Activated CD8-positive, alpha-beta T cell treated with anti-CD3 and anti-CD28 coated beads for 36 hours (primary cell): ENCODE results near the gene TMEM19. TPM values are rescaled to one million over a fixed set of nuclear protein-coding genes. Genes with fewer than 3 reads are reported as not detected.

Experiments
- ATAC-seq: fragments of 200-7000 bp; cut with Tn5 transposase; one replicate; pipeline ENCODE4 v1.10.0; 2021; ENCODE audit warnings: mild to moderate bottlenecking, moderate library complexity
- CTCF ChIA-PET: fragments of 350-600 bp; sonication (Branson Sonifier 250); formaldehyde crosslinking; loops from one replicate; lab custom pipeline; 2021; ENCODE audit warnings: antibody characterized with exemption; lab: Charles Lee
- POLR2A ChIA-PET: fragments of 350-600 bp; sonication (Branson Sonifier 250); formaldehyde crosslinking; loops from one replicate; lab custom pipeline; 2021; ENCODE audit warnings: antibody characterized with exemption; lab: Charles Lee
- DNase-seq: peaks from one replicate; pipeline ENCODE4 v3.0.0-alpha.2; 2020
- H3K27ac Mint-ChIP-seq: one replicate; pipeline ENCODE4 v1.8.0; 2021; ENCODE audit warnings: mild to moderate bottlenecking, mixed read lengths
- H3K27me3 Mint-ChIP-seq: one replicate; pipeline ENCODE4 v1.8.0; 2021; ENCODE audit warnings: mixed read lengths
- H3K36me3 Mint-ChIP-seq: one replicate; pipeline ENCODE4 v1.8.0; 2021; ENCODE audit warnings: low read depth, mixed read lengths
- H3K4me1 Mint-ChIP-seq: one replicate; pipeline ENCODE4 v1.8.0; 2021; ENCODE audit warnings: low read depth, mixed read lengths
- H3K4me3 Mint-ChIP-seq: one replicate; pipeline ENCODE4 v1.8.0; 2021; ENCODE audit warnings: mild to moderate bottlenecking, moderate library complexity, mixed read lengths
- H3K9me3 Mint-ChIP-seq: one replicate; pipeline ENCODE4 v1.8.0; 2021; ENCODE audit warnings: mixed read lengths
- intact Hi-C: fragments of 100-400 bp; cut with micrococcal nuclease; formaldehyde crosslinking; loops from one replicate; pipeline ENCODE4 v1.10.0; 2022
- total RNA-seq, 2 experiments: library from RNA; stranded (reverse); gene quantifications; one replicate each; pipeline ENCODE4 v1.2.3, GENCODE V29; 2021
- TF ChIP-seq, protein P1 (sequence below): fragments of 200-600 bp; IDR thresholded peaks from one replicate; pipeline ENCODE4 v1.8.0; 2022; ENCODE audit warnings: antibody characterized with exemption, mild to moderate bottlenecking

TMEM19 gene
- total RNA-seq, 2 experiments from 2014 or later, result 14.2 to 16.5 TPM

- POLR2A ChIA-PET, result no interaction called here
- H3K27ac Mint-ChIP-seq, result no peak overlapping the region
- DNase-seq (no peak), ATAC-seq (no peak)
- H3K4me1 Mint-ChIP-seq, result peaks cover 25% of the 10 kb centered on the region
- intact Hi-C loops, result no loop called here
- no peak overlapping the region for H3K4me3 Mint-ChIP-seq
- H3K27me3 Mint-ChIP-seq, result no peaks in the 10 kb centered on the region
- TF ChIP-seq, protein P1, sequence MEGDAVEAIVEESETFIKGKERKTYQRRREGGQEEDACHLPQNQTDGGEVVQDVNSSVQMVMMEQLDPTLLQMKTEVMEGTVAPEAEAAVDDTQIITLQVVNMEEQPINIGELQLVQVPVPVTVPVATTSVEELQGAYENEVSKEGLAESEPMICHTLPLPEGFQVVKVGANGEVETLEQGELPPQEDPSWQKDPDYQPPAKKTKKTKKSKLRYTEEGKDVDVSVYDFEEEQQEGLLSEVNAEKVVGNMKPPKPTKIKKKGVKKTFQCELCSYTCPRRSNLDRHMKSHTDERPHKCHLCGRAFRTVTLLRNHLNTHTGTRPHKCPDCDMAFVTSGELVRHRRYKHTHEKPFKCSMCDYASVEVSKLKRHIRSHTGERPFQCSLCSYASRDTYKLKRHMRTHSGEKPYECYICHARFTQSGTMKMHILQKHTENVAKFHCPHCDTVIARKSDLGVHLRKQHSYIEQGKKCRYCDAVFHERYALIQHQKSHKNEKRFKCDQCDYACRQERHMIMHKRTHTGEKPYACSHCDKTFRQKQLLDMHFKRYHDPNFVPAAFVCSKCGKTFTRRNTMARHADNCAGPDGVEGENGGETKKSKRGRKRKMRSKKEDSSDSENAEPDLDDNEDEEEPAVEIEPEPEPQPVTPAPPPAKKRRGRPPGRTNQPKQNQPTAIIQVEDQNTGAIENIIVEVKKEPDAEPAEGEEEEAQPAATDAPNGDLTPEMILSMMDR, result no peak
- no peaks in the 10 kb centered on the region for H3K9me3 Mint-ChIP-seq
- CTCF ChIA-PET, result interaction anchor here (5.1 kb wide), 1 partner anchor 12 kb away, joined by 16 read pairs; no protein-coding TSS in a partner anchor
- peaks cover 37% of the 10 kb centered on the region for H3K36me3 Mint-ChIP-seq
These were observed 37.3 kb upstream of the TMEM19 start for GRCh38 chr12:71648537-71648936.

GRCh38 chr12:71649401-71649800 is 36.5 kb upstream of the TMEM19 start:
- POLR2A ChIA-PET, result interaction anchor here (1.0 kb wide), 1 partner anchor 14 kb away, joined by 4 read pairs; no protein-coding TSS in a partner anchor
- ATAC-seq (no peak), DNase-seq (no peak)
- TF ChIP-seq, protein P1, result no peak
- H3K4me1 Mint-ChIP-seq, result peaks cover 22% of the 10 kb centered on the region
- H3K4me3 Mint-ChIP-seq, result no peak overlapping the region
- intact Hi-C loops, result no loop called here
- H3K9me3 Mint-ChIP-seq, result peaks cover under 1% of the 10 kb centered on the region
- H3K27me3 Mint-ChIP-seq, result no peaks in the 10 kb centered on the region
- CTCF ChIA-PET, result interaction anchor here (5.1 kb wide), 1 partner anchor 13 kb away, joined by 16 read pairs; no protein-coding TSS in a partner anchor
- H3K36me3 Mint-ChIP-seq, result peaks cover 29% of the 10 kb centered on the region
- no peak overlapping the region for H3K27ac Mint-ChIP-seq

DNA sequence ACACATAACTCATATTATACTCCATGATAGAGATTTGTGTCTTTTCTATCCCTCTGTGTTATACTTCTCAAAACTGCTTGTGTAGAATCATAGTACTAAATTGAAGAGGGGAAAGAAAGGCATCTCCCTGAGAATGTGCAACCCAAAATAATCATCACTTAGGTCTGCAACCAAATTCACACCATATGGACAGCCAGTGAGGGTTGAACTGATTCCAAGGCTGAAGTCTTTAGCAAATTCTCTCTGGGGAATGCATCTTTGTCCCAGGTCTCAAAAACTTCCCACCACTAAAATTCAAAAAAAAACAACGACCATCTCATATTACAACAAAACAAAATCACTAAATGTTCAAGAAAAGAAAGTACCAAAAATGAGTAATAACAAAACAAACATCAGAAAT is 33.2 kb upstream of the TMEM19 start:
- DNase-seq, result no peak
- POLR2A ChIA-PET, result interaction anchor here (0.9 to 1.0 kb wide), 2 partner anchors 10 to 32 kb away, joined by 3 to 7 read pairs; partner anchors contain the start of gene ZFC3H1
- ATAC-seq, result no peak
- CTCF ChIA-PET, result no interaction called here
- no peak overlapping the region for H3K27ac Mint-ChIP-seq
- H3K36me3 Mint-ChIP-seq, result peaks cover 23% of the 10 kb centered on the region
- H3K9me3 Mint-ChIP-seq, result peaks cover 2% of the 10 kb centered on the region
- intact Hi-C loops, result no loop called here
- TF ChIP-seq, protein P1, result no peak
- H3K4me3 Mint-ChIP-seq, result no peak overlapping the region
- H3K4me1 Mint-ChIP-seq, result peaks cover 38% of the 10 kb centered on the region
- H3K27me3 Mint-ChIP-seq, result no peaks in the 10 kb centered on the region

- Mint-ChIP-seq H3K4me3 (no peak overlapping the region), H3K27me3 (no peaks in the 10 kb centered on the region), H3K4me1 (peaks cover 38% of the 10 kb centered on the region), H3K27ac (no peak overlapping the region), H3K36me3 (peaks cover 25% of the 10 kb centered on the region), H3K9me3 (peaks cover 2% of the 10 kb centered on the region)
- TF ChIP-seq, protein P1, result no peak
- CTCF ChIA-PET, result no interaction called here
- DNase-seq (no peak), ATAC-seq (no peak)
- POLR2A ChIA-PET, result interaction anchor here (0.9 to 1.0 kb wide), 2 partner anchors 10 to 33 kb away, joined by 3 to 7 read pairs; partner anchors contain the start of gene ZFC3H1
- intact Hi-C loops, result no loop called here
These were observed 32.7 kb upstream of the TMEM19 start for GRCh38 chr12:71653137-71653536.

- intact Hi-C loops, result no loop called here
- H3K4me3 Mint-ChIP-seq, result no peak overlapping the region
- DNase-seq (no peak), ATAC-seq (no peak)
- peaks cover 2% of the 10 kb centered on the region for H3K9me3 Mint-ChIP-seq
- TF ChIP-seq, protein P1, result no peak
- H3K4me1 Mint-ChIP-seq, result peaks cover 40% of the 10 kb centered on the region
- peaks cover 28% of the 10 kb centered on the region for H3K36me3 Mint-ChIP-seq
- ChIA-PET POLR2A (interaction anchor here (1.0 to 1.8 kb wide), 2 partner anchors 9 to 10 kb away, joined by 5 to 9 read pairs; partner anchors contain the start of gene THAP2), CTCF (interaction anchor here (1.1 kb wide), 1 partner anchor 18 kb away, joined by 3 read pairs; no protein-coding TSS in a partner anchor)
- no peak overlapping the region for H3K27ac Mint-ChIP-seq
- H3K27me3 Mint-ChIP-seq, result no peaks in the 10 kb centered on the region
These were observed 31.7 kb upstream of the TMEM19 start for GRCh38 chr12:71654200-71654599.
